Measurements from ENCODE around the gene C1QTNF2. TPM values are rescaled to one million over a fixed set of nuclear protein-coding genes. Genes with fewer than 3 reads are reported as not detected.

C1QTNF2 gene
- total and polyA plus RNA-seq, 2 of the 13 experiments (the other 11 are each of a cell fraction or from before 2014, with no cell fraction given): not detected

DNA sequence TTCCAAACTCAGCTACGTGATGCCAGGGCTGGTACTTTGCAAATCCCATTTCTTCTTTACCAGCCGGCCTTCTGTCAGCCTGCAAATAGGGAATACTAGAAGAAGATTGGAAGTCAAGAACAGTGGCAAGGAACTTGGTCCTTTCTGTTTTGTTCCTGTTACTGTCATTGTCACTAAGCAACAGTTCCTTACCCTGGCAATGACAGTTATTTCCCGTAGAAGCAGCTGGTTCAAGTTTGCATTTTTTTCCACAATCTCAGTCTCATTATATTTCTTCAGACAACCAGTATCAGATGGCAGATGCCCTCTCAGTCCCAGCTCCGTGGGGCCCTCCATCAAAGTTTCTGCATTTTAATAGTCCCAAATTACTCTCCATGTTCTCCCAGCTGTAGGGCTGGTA lies 9.1 kb upstream of the C1QTNF2 start (continued):
- TF ChIP-seq, protein P1, sequence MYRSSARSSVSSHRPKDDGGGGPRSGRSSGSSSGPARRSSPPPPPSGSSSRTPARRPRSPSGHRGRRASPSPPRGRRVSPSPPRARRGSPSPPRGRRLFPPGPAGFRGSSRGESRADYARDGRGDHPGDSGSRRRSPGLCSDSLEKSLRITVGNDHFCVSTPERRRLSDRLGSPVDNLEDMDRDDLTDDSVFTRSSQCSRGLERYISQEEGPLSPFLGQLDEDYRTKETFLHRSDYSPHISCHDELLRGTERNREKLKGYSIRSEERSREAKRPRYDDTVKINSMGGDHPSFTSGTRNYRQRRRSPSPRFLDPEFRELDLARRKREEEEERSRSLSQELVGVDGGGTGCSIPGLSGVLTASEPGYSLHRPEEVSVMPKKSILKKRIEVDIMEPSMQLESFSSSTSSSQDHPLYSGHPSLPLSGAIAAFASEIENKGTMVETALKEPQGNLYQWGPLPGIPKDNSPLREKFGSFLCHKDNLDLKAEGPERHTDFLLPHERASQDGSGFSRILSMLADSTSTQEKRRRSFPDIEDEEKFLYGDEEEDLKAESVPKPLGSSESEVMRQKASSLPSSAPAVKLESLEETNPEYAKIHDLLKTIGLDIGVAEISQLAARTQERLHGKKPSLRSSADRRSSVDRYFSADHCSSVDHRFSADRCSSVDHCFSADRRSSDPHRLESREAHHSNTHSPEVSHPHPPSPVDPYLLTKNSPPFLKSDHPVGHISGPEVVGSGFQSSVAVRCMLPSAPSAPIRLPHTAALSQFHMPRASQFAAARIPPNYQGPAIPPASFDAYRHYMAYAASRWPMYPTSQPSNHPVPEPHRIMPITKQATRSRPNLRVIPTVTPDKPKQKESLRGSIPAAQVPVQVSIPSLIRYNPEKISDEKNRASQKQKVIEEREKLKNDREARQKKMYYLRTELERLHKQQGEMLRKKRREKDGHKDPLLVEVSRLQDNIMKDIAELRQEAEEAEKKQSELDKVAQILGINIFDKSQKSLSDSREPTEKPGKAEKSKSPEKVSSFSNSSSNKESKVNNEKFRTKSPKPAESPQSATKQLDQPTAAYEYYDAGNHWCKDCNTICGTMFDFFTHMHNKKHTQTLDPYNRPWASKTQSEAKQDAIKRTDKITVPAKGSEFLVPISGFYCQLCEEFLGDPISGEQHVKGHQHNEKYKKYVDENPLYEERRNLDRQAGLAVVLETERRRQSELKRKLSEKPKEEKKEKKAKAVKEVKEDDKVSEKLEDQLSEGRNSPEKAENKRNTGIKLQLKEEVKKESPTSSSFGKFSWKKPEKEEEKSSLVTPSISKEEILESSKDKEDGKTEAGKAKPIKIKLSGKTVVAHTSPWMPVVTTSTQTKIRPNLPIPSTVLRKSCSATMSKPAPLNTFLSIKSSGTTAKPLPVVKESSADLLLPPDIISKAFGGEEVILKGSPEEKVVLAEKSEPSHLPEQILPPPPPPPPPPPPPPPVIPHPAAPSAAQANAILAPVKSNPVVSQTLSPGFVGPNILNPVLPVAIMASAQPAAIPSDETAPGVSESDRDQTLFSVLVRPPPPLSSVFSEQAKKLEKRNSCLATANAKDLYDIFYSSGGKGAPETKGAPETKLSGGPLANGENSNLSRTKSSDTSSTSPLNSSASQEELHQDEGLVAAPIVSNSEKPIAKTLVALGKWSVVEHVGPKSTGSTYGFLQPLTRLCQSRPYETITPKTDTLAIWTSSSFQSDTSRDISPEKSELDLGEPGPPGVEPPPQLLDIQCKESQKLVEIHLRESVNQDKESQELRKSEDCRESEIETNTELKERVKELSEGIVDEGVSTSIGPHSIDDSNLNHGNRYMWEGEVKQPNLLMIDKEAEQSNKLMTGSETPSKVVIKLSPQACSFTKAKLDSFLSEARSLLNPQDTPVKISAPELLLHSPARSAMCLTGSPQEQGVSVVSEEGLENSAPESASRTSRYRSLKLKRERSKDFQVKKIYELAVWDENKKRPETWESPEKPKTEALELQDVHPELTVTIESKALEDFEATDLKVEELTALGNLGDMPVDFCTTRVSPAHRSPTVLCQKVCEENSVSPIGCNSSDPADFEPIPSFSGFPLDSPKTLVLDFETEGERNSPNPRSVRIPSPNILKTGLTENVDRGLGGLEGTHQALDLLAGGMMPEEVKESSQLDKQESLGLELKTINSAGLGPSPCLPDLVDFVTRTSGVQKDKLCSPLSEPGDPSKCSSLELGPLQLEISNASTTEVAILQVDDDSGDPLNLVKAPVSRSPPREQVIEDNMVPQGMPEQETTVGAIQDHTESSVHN (CRISPR knock-in tag; IDR thresholded peaks at IDR 0.05): no peak
- TF ChIP-seq NPAS2 (CRISPR knock-in tag; IDR thresholded peaks at IDR 0.05; ENCODE audit: borderline replicate concordance): no peak
- TF ChIP-seq, protein P2, sequence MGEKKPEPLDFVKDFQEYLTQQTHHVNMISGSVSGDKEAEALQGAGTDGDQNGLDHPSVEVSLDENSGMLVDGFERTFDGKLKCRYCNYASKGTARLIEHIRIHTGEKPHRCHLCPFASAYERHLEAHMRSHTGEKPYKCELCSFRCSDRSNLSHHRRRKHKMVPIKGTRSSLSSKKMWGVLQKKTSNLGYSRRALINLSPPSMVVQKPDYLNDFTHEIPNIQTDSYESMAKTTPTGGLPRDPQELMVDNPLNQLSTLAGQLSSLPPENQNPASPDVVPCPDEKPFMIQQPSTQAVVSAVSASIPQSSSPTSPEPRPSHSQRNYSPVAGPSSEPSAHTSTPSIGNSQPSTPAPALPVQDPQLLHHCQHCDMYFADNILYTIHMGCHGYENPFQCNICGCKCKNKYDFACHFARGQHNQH (CRISPR knock-in tag; IDR thresholded peaks at IDR 0.05): no peak
- no peak for TF ChIP-seq CSRNP1 (CRISPR knock-in tag; IDR thresholded peaks at IDR 0.05)
- TF ChIP-seq ZNF256 (CRISPR knock-in tag; conservative IDR thresholded peaks at IDR 0.05): no peak
- no peak for TF ChIP-seq HNRNPUL1 (IDR thresholded peaks at IDR 0.05; ENCODE audit: low read depth, low read length)
